Measurements from ENCODE around the gene NDUFAF7.
"Not testable (repeated sequence)": the region's sequence is repeated elsewhere in the genome, so short reads cannot be mapped to it uniquely, and the experiment has no call there.

Gene NDUFAF7

DNA sequence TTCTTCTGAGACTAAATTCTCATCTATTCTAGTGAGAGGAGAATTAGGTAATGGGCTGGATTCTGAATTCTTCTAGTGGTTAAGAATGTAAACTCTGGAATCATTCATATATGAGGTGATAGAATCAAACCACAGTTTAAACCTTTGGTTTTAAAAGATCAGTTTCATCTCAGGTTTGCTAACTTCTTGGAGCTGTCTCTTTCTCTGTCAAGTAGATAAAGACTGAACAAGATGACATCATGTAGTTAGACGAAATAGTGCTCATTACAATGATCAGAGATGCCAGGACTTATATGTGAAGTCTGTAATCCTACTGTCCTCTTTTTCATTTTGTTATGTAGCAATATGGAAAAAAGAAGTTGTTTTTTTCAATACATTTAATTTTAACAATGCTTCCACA lies 30.2 kb upstream of the NDUFAF7 start:
- in situ Hi-C loops (cut with HindIII; ENCODE audit: low pct_unique_long_range_greater_than_20kb, low sequenced_read_pairs): no loop called here

DNA sequence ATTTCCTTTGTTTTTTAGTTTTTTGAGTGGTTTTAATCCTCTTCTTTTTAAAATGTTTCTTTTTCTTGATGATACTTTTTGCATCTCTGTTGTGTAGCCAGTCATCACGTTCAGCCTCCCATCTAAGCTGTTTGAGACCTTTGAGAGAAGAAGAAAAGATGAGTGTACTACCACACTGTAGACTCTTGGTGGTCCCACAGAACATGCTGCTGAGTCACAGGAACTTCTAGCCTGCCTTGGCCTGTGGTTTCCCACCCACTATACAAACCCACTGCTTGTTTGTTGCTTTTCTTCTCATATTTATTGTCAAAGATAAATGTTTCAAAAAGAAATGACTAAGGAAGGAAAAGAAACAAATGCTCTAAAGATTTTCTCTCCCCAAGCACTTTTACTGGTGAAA lies 29.7 kb upstream of the NDUFAF7 start:
- in situ Hi-C loops (cut with HindIII; ENCODE audit: low pct_unique_long_range_greater_than_20kb, low sequenced_read_pairs): no loop called here
- no peak for TF ChIP-seq JUND (IDR thresholded peaks at IDR 0.05; ENCODE audit: low read depth)
- no peak for DNase-seq (ENCODE audit: low read depth in 1 of 2, low spot score in 1 of 2)

More for the DNA sequence above, 30.2 kb upstream of the NDUFAF7 start:
- no peak for DNase-seq (ENCODE audit: low read depth in 1 of 2, low spot score in 1 of 2)
- TF ChIP-seq JUND (IDR thresholded peaks at IDR 0.05; ENCODE audit: low read depth): no peak

DNA sequence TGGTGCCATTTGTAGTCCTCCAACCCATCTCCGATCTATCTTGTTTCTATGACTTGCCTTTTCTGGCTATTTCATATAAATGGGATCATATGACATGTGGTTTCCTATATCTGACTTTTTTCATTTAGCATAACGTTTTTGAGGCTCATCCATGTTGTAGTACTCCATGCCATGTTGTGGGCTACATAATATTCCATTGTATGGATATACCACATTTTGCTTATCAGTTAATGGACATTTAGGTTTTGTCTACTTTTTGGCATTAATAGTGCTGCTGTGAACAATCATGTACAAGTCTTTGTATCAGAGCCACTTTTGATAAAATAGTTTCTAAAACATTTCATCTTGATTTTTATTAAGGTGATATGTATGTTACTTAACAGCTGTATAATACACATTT lies 27.8 kb upstream of the NDUFAF7 start:
- TF ChIP-seq JUND (IDR thresholded peaks at IDR 0.05; ENCODE audit: low read depth): no peak
- in situ Hi-C loops (cut with HindIII; ENCODE audit: low pct_unique_long_range_greater_than_20kb, low sequenced_read_pairs): no loop called here
- DNase-seq (ENCODE audit: low read depth in 1 of 2, low spot score in 1 of 2): no peak

DNA sequence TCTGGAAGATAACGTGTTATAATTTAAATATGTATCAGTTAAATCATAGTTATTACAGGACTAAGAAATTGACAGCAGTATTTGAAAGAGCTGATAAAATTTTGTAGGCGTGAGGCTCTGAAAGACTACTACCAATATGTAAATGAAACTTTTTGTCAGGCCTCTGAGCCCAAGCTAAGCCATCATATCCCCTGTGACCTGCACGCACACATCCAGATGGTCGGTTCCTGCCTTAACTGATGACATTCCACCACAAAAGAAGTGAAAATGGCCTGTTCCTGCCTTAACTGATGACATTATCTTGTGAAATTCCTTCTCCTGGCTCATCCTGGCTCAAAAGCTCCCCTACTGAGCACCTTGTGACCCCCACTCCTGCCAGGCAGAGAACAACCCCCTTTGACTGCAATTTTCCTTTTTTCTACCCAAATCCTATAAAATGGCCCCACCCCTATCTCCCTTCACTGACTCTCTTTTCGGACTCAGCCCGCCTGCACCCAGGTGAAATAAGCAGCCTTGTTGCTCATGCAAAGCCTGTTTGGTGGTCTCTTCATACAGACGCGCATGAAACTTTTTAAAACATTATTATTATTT lies 26.3 kb upstream of the NDUFAF7 start:
- in situ Hi-C loops (cut with HindIII; ENCODE audit: low pct_unique_long_range_greater_than_20kb, low sequenced_read_pairs); DNase-seq (ENCODE audit: low read depth in 1 of 2, low spot score in 1 of 2): not testable (repeated sequence)

DNA sequence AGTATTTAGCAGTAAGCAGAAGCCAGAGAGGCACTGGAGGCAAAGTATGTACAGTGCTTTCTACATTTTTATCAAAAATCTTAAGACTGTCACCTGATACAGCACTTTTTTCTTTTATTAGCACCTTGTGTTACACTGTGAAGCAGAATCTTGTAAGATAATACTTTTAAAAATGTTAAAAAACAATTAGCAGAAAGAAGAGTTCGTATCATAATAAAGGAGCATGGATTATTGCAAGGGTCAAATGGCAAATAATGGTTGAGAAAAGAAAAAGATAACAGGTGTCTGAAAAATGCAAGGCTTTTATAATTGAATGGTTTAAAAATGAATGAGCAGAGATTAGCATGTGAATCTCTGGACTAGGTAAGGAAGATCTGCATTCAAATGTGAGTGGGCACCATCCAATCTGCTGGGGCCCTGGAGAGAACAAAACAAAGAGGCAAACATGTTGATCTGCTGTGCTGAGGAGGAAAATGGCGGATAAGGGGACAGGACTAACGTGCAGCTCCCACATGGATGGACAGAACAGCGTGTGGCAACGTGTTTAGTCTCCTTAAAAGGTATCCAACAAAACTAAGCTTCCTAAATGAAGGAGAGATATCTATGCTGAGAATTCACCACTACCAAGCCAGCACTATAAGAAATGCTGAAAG lies 25.6 kb upstream of the NDUFAF7 start:
- in situ Hi-C loops (cut with HindIII; ENCODE audit: low pct_unique_long_range_greater_than_20kb, low sequenced_read_pairs): no loop called here
- no peak for DNase-seq (ENCODE audit: low read depth in 1 of 2, low spot score in 1 of 2)
- TF ChIP-seq JUND (IDR thresholded peaks at IDR 0.05; ENCODE audit: low read depth): no peak

DNA sequence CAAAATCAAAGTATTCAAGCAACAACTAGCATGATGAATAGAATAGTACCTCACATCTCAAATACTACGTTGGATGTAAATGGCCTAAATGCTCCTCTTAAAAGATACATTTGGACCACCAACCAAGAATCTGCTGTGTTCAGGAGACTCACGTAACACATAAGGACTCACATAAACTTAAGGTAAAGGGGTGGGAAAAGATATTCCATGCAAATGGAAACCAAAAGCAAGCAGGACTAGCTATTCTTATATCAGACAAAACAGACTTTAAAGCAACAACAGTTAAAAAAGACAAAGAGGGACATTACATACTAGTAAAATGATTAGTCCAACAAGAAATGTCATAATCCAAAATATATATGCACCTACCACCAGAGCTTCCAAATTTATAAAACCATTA lies 24.7 kb upstream of the NDUFAF7 start:
- DNase-seq (ENCODE audit: low read depth in 1 of 2, low spot score in 1 of 2); in situ Hi-C loops (cut with HindIII; ENCODE audit: low pct_unique_long_range_greater_than_20kb, low sequenced_read_pairs): not testable (repeated sequence)

DNA sequence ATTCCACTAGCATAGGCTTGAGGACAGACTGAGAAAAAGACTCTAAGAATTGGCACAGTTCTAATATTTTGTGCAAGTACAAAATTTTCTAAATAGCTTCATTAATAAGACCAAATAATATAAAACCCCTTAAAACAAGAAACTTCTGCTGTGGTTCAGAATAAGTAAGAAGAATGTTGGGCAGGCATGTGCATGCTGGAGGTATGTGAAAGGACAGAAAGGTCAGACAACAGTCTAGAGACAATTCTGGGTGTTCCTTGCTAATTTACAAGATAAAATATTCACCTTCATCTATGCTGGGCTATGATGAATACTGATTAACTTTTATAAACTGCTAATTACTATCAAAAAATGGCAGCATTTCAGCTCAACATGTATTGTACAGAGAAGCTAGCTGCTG lies 20.2 kb upstream of the NDUFAF7 start:
- no peak for TF ChIP-seq JUND (IDR thresholded peaks at IDR 0.05; ENCODE audit: low read depth)
- in situ Hi-C loops (cut with HindIII; ENCODE audit: low pct_unique_long_range_greater_than_20kb, low sequenced_read_pairs): no loop called here
- no peak for DNase-seq (ENCODE audit: low read depth in 1 of 2, low spot score in 1 of 2)

DNA sequence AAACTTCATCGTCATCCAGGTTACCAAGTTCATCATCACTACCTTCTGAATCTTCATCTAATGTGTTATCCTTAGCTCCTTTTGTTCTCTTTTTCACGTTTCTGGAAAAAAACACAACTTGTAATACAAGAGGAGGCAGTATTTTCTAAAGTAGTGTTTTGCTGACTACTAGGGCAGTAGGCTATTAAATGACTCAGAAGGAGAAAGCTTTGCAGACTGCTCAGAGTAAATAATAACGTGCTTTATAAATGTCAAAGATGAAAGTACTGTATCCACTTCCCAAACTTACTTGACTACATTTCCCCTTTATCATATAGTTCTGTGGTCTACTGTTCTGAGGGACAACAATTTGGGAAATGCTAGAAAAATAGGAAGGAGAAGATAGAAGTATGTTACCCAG lies 19.5 kb upstream of the NDUFAF7 start:
- no peak for TF ChIP-seq JUND (IDR thresholded peaks at IDR 0.05; ENCODE audit: low read depth)
- in situ Hi-C loops (cut with HindIII; ENCODE audit: low pct_unique_long_range_greater_than_20kb, low sequenced_read_pairs): no loop called here
- no peak for DNase-seq (ENCODE audit: low read depth in 1 of 2, low spot score in 1 of 2)

DNA sequence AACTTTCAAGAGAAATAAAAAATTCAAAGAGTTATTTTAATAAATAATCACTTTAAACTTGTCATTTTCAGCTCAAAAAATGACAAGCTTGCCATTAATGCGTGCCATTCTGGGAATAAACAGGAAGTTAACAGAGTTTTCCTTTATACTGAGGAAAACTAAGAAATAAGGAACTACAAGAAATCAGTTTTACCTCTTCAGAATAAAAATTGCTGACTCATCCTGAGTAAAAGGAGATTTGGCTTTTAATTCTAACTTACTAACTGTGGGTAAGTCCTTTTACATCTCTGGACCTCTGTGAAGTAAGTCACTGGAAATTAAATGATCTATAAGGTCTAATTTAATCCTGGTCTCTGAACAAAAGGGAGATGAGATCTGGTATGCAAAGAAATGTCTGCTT lies 16.2 kb upstream of the NDUFAF7 start:
- DNase-seq (ENCODE audit: low read depth in 1 of 2, low spot score in 1 of 2): no peak
- in situ Hi-C loops (cut with HindIII; ENCODE audit: low pct_unique_long_range_greater_than_20kb, low sequenced_read_pairs): no loop called here
- no peak for TF ChIP-seq JUND (IDR thresholded peaks at IDR 0.05; ENCODE audit: low read depth)

DNA sequence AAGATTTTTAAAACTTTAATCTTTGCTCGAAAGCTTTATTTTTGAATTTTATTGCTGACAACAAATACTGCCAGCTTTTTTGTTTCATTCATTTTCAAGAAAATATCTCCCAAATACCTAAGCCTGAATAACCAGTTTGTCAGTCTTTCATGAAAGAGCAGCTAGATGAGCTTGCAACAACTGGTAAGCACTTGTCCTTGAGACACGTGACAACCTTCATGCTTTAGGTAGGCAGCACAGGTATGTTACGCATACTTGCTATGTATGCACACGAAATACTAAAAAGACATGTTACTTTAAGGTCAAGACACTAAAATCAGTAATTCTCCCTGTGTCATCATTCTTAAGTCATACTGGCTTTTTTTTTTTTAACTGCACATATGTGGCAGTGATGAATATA lies 12.4 kb upstream of the NDUFAF7 start:
- TF ChIP-seq JUND (IDR thresholded peaks at IDR 0.05; ENCODE audit: low read depth): no peak
- in situ Hi-C loops (cut with HindIII; ENCODE audit: low pct_unique_long_range_greater_than_20kb, low sequenced_read_pairs): no loop called here

DNA sequence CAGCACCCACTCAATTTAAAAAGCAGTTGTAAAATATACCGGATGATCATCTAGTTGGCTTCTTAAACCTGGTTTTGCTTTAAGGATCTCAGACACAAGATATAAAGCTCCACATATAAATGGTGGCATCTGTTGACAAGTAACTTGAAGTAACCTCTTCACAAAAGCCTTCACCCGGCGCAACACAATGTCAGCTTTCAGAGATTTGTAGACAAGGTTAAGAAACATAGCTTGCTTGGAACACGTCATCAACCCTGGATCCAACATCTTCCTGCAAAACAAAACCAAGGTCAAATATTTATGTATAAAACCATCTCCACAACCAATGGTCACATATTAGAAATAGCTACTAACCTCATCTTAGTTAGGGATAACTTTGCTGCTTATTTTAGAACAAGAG lies 8.3 kb upstream of the NDUFAF7 start:
- in situ Hi-C loops (cut with HindIII; ENCODE audit: low pct_unique_long_range_greater_than_20kb, low sequenced_read_pairs): no loop called here
- TF ChIP-seq JUND (IDR thresholded peaks at IDR 0.05; ENCODE audit: low read depth): no peak
- no peak for DNase-seq (ENCODE audit: low read depth in 1 of 2, low spot score in 1 of 2)

More for the DNA sequence above, 12.4 kb upstream of the NDUFAF7 start:
- no peak for DNase-seq (ENCODE audit: low read depth in 1 of 2, low spot score in 1 of 2)

DNA sequence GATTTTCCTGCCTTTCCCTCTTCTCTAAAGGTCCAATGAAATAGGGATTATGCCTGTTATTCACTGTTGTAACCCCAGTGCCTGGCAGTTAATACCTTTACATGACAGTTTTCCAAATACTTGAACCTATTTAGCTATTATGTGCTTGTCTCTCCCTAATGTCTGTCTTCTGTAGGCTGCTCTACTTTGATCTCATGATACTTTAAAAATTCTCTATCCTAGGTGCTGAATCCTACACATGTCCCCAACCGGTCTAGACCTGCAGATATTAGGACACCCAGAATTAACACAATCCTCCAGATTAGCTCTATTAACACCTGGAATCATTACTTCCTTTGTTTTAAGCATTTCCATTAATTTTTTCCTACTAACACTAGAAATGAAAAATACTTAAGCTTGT lies 7.4 kb upstream of the NDUFAF7 start:
- in situ Hi-C loops (cut with HindIII; ENCODE audit: low pct_unique_long_range_greater_than_20kb, low sequenced_read_pairs): no loop called here
- TF ChIP-seq JUND (IDR thresholded peaks at IDR 0.05; ENCODE audit: low read depth): no peak
- DNase-seq (ENCODE audit: low read depth in 1 of 2, low spot score in 1 of 2): no peak

DNA sequence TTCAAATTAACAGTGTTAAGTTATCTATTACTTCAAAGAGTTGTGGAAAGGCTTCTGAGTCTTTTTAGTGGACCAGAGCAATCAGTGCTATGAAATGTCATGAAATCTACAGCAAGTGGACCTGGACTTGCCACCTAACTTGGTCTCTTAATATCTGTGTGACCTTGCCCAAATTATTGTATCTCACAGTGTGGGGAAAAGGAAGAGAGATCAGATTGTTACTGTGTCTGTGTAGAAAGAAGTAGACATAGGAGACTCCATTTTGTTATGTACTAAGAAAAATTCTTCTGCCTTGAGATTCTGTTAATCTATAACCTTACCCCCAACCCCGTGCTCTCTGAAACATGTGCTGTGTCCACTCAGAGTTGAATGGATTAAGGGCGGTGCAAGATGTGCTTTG lies 6.3 kb upstream of the NDUFAF7 start:
- in situ Hi-C loops (cut with HindIII; ENCODE audit: low pct_unique_long_range_greater_than_20kb, low sequenced_read_pairs): not testable (repeated sequence)

DNA sequence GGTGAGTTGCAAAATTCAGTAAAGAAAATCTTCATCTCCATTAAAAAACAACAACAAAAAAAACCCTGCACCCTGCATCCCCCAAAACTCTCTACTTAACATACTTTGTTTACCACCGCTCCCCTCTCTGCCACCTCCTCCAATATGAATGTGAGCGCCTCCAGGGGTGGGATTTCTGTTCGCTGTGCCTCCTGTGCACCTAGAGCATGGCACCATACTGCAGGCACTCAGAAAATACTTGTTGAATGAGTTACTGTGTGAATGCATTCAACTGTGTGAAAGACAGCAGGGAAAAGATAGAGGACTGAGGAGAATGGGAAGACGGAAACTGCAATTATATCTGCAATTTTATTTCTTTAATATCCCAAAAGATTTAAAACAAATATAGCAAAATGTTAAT lies 4.6 kb upstream of the NDUFAF7 start:
- in situ Hi-C loops (cut with HindIII; ENCODE audit: low pct_unique_long_range_greater_than_20kb, low sequenced_read_pairs): no loop called here
- no peak for TF ChIP-seq JUND (IDR thresholded peaks at IDR 0.05; ENCODE audit: low read depth)
- no peak for DNase-seq (ENCODE audit: low read depth in 1 of 2, low spot score in 1 of 2)

More for the DNA sequence above, 6.3 kb upstream of the NDUFAF7 start:
- not testable (repeated sequence) for DNase-seq (ENCODE audit: low read depth in 1 of 2, low spot score in 1 of 2)
